GM12878 (cell line): Measurements from ENCODE around the gene GAS2. TPM values are rescaled to one million over a fixed set of nuclear protein-coding genes. Genes with fewer than 3 reads are reported as not detected.

ENCODE experiments used
- ATF7 ChIP-seq: fragments of 450-650 bp; IDR thresholded peaks from 2 replicates; pipeline ENCODE4 v1.6.1; 2016; ENCODE audit warnings: low read depth, mild to moderate bottlenecking
- BHLHE40 ChIP-seq, 2 experiments: fragments of 450-650 bp in 1 of 2; IDR thresholded peaks; 2 replicates each; pipeline ENCODE4 v1.6.1; 2011 to 2017; ENCODE audit warnings: low read depth in 2 of 2, borderline replicate concordance in 1 of 2, improper control_type of control experiment in 1 of 2, low read length in 1 of 2, mild to moderate bottlenecking in 1 of 2
- BMI1 ChIP-seq: fragments of 450-650 bp; IDR thresholded peaks from 2 replicates; pipeline ENCODE4 v1.6.1; 2016; ENCODE audit warnings: mild to moderate bottlenecking, moderate library complexity, borderline replicate concordance
- BRCA1 ChIP-seq: IDR thresholded peaks from 2 replicates; pipeline ENCODE4 v1.6.1; 2011; ENCODE audit warnings: low read depth, low read length, improper control_type of control experiment
- ELK1 ChIP-seq: IDR thresholded peaks from 2 replicates; pipeline ENCODE4 v1.6.1; 2012; ENCODE audit warnings: low read depth, low read length, improper control_type of control experiment
- FOXM1 ChIP-seq: IDR thresholded peaks from 2 replicates; pipeline ENCODE4 v1.6.1; 2012; ENCODE audit warnings: low read depth, mild to moderate bottlenecking, inconsistent platforms, low read length, moderate library complexity
- GABPA ChIP-seq: IDR thresholded peaks from 2 replicates; pipeline ENCODE4 v1.6.1; 2014; ENCODE audit warnings: antibody characterized with exemption, low read depth, mild to moderate bottlenecking, inconsistent platforms
- GATAD2B ChIP-seq: fragments of 450-650 bp; conservative IDR thresholded peaks from 2 replicates; pipeline ENCODE4 v1.6.1; 2017; ENCODE audit warnings: low read depth, mild to moderate bottlenecking, moderate library complexity
- HDGF ChIP-seq: fragments of 450-650 bp; IDR thresholded peaks from 2 replicates; pipeline ENCODE4 v1.6.1; 2016; ENCODE audit warnings: antibody characterized with exemption
- NKRF ChIP-seq: fragments of 450-650 bp; conservative IDR thresholded peaks from 2 replicates; pipeline ENCODE4 v1.6.1; 2017; ENCODE audit warnings: mild to moderate bottlenecking, moderate library complexity
- NR2C1 ChIP-seq: fragments of 450-650 bp; IDR thresholded peaks from 2 replicates; pipeline ENCODE4 v1.6.1; 2017; ENCODE audit warnings: antibody characterized with exemption, mild to moderate bottlenecking, moderate library complexity
- SIX5 ChIP-seq: IDR thresholded peaks from 2 replicates; pipeline ENCODE4 v1.6.1; 2011; ENCODE audit warnings: mild to moderate bottlenecking, low read depth, low read length, moderate library complexity; ENCODE audit not compliant: severe bottlenecking
- SMARCA5 ChIP-seq: fragments of 450-650 bp; IDR thresholded peaks from 2 replicates; pipeline ENCODE4 v1.6.1; 2017; ENCODE audit warnings: mild to moderate bottlenecking
- TCF3 ChIP-seq: IDR thresholded peaks from 2 replicates; pipeline ENCODE4 v1.6.1; 2012; ENCODE audit warnings: low read depth, mild to moderate bottlenecking, low read length, borderline replicate concordance; ENCODE audit not compliant: insufficient read depth
- ZBTB40 ChIP-seq: fragments of 450-650 bp; IDR thresholded peaks from 2 replicates; pipeline ENCODE4 v1.6.1; 2016; ENCODE audit warnings: mild to moderate bottlenecking, moderate library complexity, borderline replicate concordance
- ZNF207 ChIP-seq: fragments of 450-650 bp; IDR thresholded peaks from 2 replicates; pipeline ENCODE4 v1.6.1; 2014; ENCODE audit warnings: antibody characterized with exemption, mild to moderate bottlenecking, borderline replicate concordance
- ZNF592 ChIP-seq: fragments of 450-650 bp; IDR thresholded peaks from 2 replicates; pipeline ENCODE4 v1.6.1; 2017; ENCODE audit warnings: mild to moderate bottlenecking, moderate library complexity
- polyA plus RNA-seq, 11 experiments: library from polyadenylated mRNA; depleted of rRNA in 4 of 11; unstranded in 6 of 11; stranded (reverse) in 5 of 11; fragments of >200 nt; fragmentation: Nextera tagmentation in 4 of 11; fragmentation: Illumina TruSeq in 1 of 11; extraction: Ambion mirVana in 4 of 11; extraction: Trizol in 1 of 11; gene quantifications; 1 replicate in 1 of 11; 2 replicates in 10 of 11; pipeline versions ENCODE4 v1.2.1 to v1.2.3, GENCODE V29; 2011 to 2016; ENCODE audit warnings: inconsistent platforms in 2 of 11, missing spikeins in 2 of 11, low read depth in 1 of 11
- total RNA-seq, 4 experiments: library from RNA; depleted of rRNA in 3 of 4; stranded (reverse); fragments of >200 nt in 3 of 4; fragmentation: Illumina TruSeq in 1 of 4; extraction: Trizol in 1 of 4; gene quantifications; 2 replicates each; pipeline versions ENCODE4 v1.2.1 to v1.2.3, GENCODE V29; 2013 to 2021

Gene GAS2
- total and polyA plus RNA-seq, 10 of the 15 experiments (the other 5 are each of a cell fraction or from before 2014, with no cell fraction given): 16.4 to 81.4 (median 26.2) TPM

- TF ChIP-seq ELK1 (peak; percentile 86), GATAD2B (peak; percentile 43; the same call in 1 of the 2 replicates), BRCA1 (no peak), SIX5 (no peak), GABPA (0 out of 2 replicates have a peak, but pooled peaks have one; percentile 51), ATF7 (peak; percentile 48; the same call in 1 of the 2 replicates), NR2C1 (no peak; the same call in 1 of the 2 replicates), BHLHE40 (IDR thresholded peaks at IDR 0.05; ENCODE audit: borderline replicate concordance in 1 of 2, low read depth in 2 of 2, low read length in 1 of 2) (peak in 1 of 2 experiments; percentile 25; a peak in 1 of 4 replicates), HDGF (no peak), FOXM1 (no peak), NKRF (no peak), SMARCA5 (no peak), ZBTB40 (peak; percentile 47; the same call in 1 of the 2 replicates), TCF3 (no peak), ZNF207 (no peak), BMI1 (peak; percentile 48; the same call in 1 of the 2 replicates), ZNF592 (0 out of 2 replicates have a peak, but pooled peaks have one; percentile 29)
Observed at GRCh38 chr11:22780952-22781593, 114.7 kb downstream of the GAS2 start (continued).
